GM12801 (cell line): Measurements from ENCODE around the gene CDKN2B-AS1.

ENCODE experiments used
- CTCF ChIP-seq: IDR thresholded peaks from one replicate; pipeline ENCODE4 v1.5.1; 2011; ENCODE audit warnings: control low read depth; ENCODE audit not compliant: insufficient read length; ENCODE audit errors: extremely low read depth

The CDKN2B-AS1 gene

GRCh38 chr9:22010866-22011625, 16.5 kb downstream of the CDKN2B-AS1 start:
- TF ChIP-seq CTCF = no peak

- no peak for TF ChIP-seq CTCF
Observed at GRCh38 chr9:22022396-22022795, 27.8 kb downstream of the CDKN2B-AS1 start.

- no peak for TF ChIP-seq CTCF
Observed at GRCh38 chr9:22026696-22027095, 32.1 kb downstream of the CDKN2B-AS1 start.

- no peak for TF ChIP-seq CTCF
Observed at GRCh38 chr9:22028394-22028793, 33.8 kb downstream of the CDKN2B-AS1 start.

- TF ChIP-seq CTCF = no peak
Observed at GRCh38 chr9:22029231-22029630, 34.6 kb downstream of the CDKN2B-AS1 start.

- no peak for TF ChIP-seq CTCF
Observed at GRCh38 chr9:22030101-22030598, 35.6 kb downstream of the CDKN2B-AS1 start.

- TF ChIP-seq CTCF = no peak
Observed at GRCh38 chr9:22031655-22032411, 37.2 kb downstream of the CDKN2B-AS1 start.
